ENCODE results near the gene LINC00632.

DNA sequence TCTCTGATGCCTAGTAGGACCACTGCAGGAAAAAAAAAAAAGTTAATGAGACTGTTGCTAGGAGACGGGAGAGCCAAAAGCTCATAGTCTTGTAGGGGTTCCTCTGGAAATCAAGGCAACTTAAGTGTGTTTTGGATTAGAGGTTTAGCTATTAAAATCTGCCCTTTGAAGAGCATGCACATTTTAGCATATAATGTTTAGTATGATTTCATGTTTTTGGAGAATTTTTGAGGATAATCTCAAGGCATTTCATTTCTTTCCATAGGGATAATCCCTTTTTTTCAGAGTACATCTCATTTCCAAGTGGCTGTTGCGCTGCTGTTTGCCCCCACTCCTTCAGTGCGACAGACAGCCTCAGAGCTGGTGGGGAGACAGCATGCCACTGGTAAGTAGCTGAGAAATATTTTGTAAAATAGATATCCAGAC, at the start of gene LINC00632:
- no peak for TF ChIP-seq POLR2A (IDR thresholded peaks at IDR 0.05)
- TF ChIP-seq, protein P1, sequence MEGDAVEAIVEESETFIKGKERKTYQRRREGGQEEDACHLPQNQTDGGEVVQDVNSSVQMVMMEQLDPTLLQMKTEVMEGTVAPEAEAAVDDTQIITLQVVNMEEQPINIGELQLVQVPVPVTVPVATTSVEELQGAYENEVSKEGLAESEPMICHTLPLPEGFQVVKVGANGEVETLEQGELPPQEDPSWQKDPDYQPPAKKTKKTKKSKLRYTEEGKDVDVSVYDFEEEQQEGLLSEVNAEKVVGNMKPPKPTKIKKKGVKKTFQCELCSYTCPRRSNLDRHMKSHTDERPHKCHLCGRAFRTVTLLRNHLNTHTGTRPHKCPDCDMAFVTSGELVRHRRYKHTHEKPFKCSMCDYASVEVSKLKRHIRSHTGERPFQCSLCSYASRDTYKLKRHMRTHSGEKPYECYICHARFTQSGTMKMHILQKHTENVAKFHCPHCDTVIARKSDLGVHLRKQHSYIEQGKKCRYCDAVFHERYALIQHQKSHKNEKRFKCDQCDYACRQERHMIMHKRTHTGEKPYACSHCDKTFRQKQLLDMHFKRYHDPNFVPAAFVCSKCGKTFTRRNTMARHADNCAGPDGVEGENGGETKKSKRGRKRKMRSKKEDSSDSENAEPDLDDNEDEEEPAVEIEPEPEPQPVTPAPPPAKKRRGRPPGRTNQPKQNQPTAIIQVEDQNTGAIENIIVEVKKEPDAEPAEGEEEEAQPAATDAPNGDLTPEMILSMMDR (IDR thresholded peaks at IDR 0.05), result no peak
